Measurements from ENCODE around the gene CBFA2T3. TPM values are rescaled to one million over a fixed set of nuclear protein-coding genes. Genes with fewer than 3 reads are reported as not detected.

Gene CBFA2T3
- total RNA-seq, 1 experiment from 2014 or later, result 13.7 TPM

DNA sequence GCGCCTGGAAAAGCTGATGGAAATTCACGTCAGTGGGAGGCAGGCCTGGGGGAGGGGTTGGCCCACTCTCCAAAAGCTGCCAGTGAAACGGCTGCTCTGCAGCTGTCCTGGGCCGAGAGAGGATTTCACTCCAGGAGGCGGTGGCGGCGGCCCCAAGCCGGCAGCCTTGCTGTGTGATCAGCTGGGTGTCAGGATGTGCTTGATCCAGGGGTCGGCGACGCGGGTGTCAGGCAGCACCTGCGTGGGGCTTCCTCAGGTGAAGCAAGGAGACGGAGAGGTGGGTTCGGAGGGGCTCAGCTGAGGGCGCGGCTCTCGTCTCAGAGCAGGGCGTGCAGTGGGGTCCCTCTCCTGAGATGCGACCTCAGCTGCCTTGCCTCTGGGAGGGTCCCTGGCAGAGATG is 7.0 kb downstream of the CBFA2T3 start:
- TF ChIP-seq SIN3A (IDR thresholded peaks at IDR 0.05; ENCODE audit: borderline replicate concordance, insufficient read depth, low read depth, low read length) (no peak), TCF7L2 (IDR thresholded peaks at IDR 0.05; ENCODE audit: low read depth, low read length) (no peak)
- TF ChIP-seq, protein P1, sequence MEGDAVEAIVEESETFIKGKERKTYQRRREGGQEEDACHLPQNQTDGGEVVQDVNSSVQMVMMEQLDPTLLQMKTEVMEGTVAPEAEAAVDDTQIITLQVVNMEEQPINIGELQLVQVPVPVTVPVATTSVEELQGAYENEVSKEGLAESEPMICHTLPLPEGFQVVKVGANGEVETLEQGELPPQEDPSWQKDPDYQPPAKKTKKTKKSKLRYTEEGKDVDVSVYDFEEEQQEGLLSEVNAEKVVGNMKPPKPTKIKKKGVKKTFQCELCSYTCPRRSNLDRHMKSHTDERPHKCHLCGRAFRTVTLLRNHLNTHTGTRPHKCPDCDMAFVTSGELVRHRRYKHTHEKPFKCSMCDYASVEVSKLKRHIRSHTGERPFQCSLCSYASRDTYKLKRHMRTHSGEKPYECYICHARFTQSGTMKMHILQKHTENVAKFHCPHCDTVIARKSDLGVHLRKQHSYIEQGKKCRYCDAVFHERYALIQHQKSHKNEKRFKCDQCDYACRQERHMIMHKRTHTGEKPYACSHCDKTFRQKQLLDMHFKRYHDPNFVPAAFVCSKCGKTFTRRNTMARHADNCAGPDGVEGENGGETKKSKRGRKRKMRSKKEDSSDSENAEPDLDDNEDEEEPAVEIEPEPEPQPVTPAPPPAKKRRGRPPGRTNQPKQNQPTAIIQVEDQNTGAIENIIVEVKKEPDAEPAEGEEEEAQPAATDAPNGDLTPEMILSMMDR (IDR thresholded peaks at IDR 0.05), result no peak
- TF ChIP-seq, protein P2, sequence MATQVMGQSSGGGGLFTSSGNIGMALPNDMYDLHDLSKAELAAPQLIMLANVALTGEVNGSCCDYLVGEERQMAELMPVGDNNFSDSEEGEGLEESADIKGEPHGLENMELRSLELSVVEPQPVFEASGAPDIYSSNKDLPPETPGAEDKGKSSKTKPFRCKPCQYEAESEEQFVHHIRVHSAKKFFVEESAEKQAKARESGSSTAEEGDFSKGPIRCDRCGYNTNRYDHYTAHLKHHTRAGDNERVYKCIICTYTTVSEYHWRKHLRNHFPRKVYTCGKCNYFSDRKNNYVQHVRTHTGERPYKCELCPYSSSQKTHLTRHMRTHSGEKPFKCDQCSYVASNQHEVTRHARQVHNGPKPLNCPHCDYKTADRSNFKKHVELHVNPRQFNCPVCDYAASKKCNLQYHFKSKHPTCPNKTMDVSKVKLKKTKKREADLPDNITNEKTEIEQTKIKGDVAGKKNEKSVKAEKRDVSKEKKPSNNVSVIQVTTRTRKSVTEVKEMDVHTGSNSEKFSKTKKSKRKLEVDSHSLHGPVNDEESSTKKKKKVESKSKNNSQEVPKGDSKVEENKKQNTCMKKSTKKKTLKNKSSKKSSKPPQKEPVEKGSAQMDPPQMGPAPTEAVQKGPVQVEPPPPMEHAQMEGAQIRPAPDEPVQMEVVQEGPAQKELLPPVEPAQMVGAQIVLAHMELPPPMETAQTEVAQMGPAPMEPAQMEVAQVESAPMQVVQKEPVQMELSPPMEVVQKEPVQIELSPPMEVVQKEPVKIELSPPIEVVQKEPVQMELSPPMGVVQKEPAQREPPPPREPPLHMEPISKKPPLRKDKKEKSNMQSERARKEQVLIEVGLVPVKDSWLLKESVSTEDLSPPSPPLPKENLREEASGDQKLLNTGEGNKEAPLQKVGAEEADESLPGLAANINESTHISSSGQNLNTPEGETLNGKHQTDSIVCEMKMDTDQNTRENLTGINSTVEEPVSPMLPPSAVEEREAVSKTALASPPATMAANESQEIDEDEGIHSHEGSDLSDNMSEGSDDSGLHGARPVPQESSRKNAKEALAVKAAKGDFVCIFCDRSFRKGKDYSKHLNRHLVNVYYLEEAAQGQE (IDR thresholded peaks at IDR 0.05; ENCODE audit: insufficient read depth in 1 of 2, low read depth in 2 of 2, low read length in 1 of 2), result no peak
- in situ Hi-C loops (cut with HindIII; ENCODE audit: low pct_unique_long_range_greater_than_20kb, low sequenced_read_pairs) (no loop called here), intact Hi-C loops (cut with micrococcal nuclease; ENCODE audit: unreplicated experiment) (no loop called here)
- Histone ChIP-seq H3K27ac (ENCODE audit: low read length) (no peak overlapping the region), H3K27me3 (ENCODE audit: control insufficient read depth, insufficient read depth, low read length) (no peaks in the 10 kb centered on the region), H3K4me1 (ENCODE audit: control insufficient read depth, insufficient read depth, low read length) (no peaks in the 10 kb centered on the region), H3K36me3 (ENCODE audit: control insufficient read depth, insufficient read depth, low read length) (no peaks in the 10 kb centered on the region), H3K9me3 (ENCODE audit: control insufficient read depth, insufficient read depth, low read depth, low read length) (no peaks in the 10 kb centered on the region), H3K4me3 (ENCODE audit: low read depth in 2 of 2, low read length in 2 of 2) (no peak overlapping the region)
- BruUV-seq (replicated peaks), result no TSS peak
- POLR2A ChIA-PET, result no interaction called here
- no peak for DNase-seq (ENCODE audit: low read depth, low spot score)
- no peak for ATAC-seq
- CTCF ChIA-PET, result interaction anchor here (0.6 kb wide), 1 partner anchor 29 kb away, joined by 4 read pairs; no protein-coding TSS in a partner anchor

DNA sequence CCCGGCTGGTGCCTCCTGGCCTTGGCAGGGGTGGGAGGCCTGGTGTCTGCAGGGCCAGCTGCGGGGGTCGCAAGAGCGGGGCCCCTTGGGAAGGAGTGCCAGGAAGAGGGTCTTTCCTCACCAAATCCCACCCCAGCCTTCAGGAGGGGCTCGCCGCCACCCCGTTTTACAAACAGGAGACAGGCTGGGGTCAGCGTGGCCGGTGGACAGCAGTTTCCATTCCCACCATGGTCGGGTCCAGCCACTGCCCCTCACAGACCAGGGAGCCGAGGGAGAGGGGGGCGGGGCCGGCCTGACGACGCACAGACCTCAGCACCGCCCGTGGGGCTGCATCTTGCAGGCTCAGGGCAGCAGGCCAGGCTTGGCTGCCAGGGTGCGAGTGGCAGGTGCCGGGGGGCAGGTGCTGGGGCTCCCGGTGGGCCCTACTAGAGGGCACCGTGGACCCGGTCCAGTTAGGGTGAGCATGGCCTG is 7.6 kb downstream of the CBFA2T3 start:
- no peak overlapping the region for H3K4me3 ChIP-seq (ENCODE audit: low read depth in 2 of 2, low read length in 2 of 2)
- no peak for ATAC-seq
- POLR2A ChIA-PET, result no interaction called here
- no peak for DNase-seq (ENCODE audit: low read depth, low spot score)
- TF ChIP-seq, protein P2 (IDR thresholded peaks at IDR 0.05; ENCODE audit: insufficient read depth in 1 of 2, low read depth in 2 of 2, low read length in 1 of 2), result no peak
- TF ChIP-seq TCF7L2 (IDR thresholded peaks at IDR 0.05; ENCODE audit: low read depth, low read length) (no peak), SIN3A (IDR thresholded peaks at IDR 0.05; ENCODE audit: borderline replicate concordance, insufficient read depth, low read depth, low read length) (no peak), POLR2AphosphoS5 (IDR thresholded peaks at IDR 0.05; ENCODE audit: low read depth, low read length) (no peak)
- TF ChIP-seq, protein P1 (IDR thresholded peaks at IDR 0.05), result no peak
- no peaks in the 10 kb centered on the region for H3K4me1 ChIP-seq (ENCODE audit: control insufficient read depth, insufficient read depth, low read length)
- CTCF ChIA-PET, result no interaction called here
- H3K27ac ChIP-seq (ENCODE audit: low read length), result no peak overlapping the region
- in situ Hi-C loops (cut with HindIII; ENCODE audit: low pct_unique_long_range_greater_than_20kb, low sequenced_read_pairs) (no loop called here), intact Hi-C loops (cut with micrococcal nuclease; ENCODE audit: unreplicated experiment) (no loop called here)
- H3K9me3 ChIP-seq (ENCODE audit: control insufficient read depth, insufficient read depth, low read depth, low read length), result no peaks in the 10 kb centered on the region
- H3K27me3 ChIP-seq (ENCODE audit: control insufficient read depth, insufficient read depth, low read length), result no peaks in the 10 kb centered on the region
- BruUV-seq (replicated peaks), result no TSS peak
- H3K36me3 ChIP-seq (ENCODE audit: control insufficient read depth, insufficient read depth, low read length), result no peaks in the 10 kb centered on the region
